GM12874 (cell line): ENCODE measurements around the gene RERE.

ENCODE experiments used
- CTCF ChIP-seq: IDR thresholded peaks from 2 replicates; pipeline ENCODE4 v1.5.1; 2011; ENCODE audit warnings: low read depth, mild to moderate bottlenecking, control low read depth, low read length, moderate library complexity; ENCODE audit not compliant: insufficient read depth

RERE gene

GRCh38 chr1:8687538-8687937 is 129.9 kb downstream of the RERE start:
- TF ChIP-seq CTCF = no peak

DNA sequence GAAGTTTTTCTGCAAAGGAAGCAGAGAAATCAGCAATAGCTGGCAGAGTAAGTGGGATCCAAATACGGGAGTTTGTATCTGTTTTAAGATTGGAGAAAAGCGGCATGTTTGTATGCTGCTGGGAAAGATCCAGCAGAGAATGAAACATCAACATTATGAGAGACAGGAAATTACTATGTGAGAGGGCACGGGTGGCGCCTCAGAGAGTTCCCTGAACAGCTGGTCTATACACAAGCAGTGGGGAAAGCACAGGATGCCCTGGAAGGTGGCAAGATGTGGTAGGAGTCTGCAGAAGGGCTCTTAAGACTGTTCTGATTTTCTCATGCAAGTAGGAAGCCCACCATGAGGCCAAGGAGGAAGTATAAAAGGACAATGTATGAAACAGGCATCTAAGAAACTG is 130.4 kb downstream of the RERE start:
- TF ChIP-seq CTCF = no peak

GRCh38 chr1:8685463-8685862 is 132.0 kb downstream of the RERE start:
- no peak for TF ChIP-seq CTCF

GRCh38 chr1:8684590-8684989 is 132.8 kb downstream of the RERE start:
- TF ChIP-seq CTCF = no peak

GRCh38 chr1:8682573-8682972 is 134.9 kb downstream of the RERE start:
- no peak for TF ChIP-seq CTCF

DNA sequence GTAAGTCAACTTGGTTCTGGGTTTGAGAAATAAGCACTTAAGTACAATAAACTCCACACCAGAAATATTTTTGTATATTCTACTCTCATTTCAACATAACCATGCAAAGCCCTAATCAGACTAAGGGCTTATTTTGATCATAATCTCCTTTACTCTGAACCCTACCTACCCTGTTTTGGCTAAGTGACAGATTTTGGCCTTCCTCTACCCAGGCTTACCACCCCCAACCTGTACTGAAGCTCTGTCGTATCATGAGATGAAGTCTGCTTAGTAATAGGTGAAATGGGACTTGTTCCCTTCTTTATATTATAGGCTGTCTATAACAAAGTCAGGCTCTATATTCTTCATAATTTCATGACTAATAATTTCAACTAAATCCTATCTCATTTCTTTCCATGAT is 135.5 kb downstream of the RERE start:
- no peak for TF ChIP-seq CTCF

GRCh38 chr1:8680664-8681650 is 136.5 kb downstream of the RERE start:
- no peak for TF ChIP-seq CTCF
